DMS53 treated with DMSO at 0.1 percent for 48 hours (cell line): ENCODE measurements around the gene SLC25A5.
"Not testable (repeated sequence)": the region's sequence is repeated elsewhere in the genome, so short reads cannot be mapped to it uniquely, and the experiment has no call there.

Experiments used
- DNase-seq: peaks from one replicate; lab custom pipeline; 2025; ENCODE audit not compliant: unreplicated experiment; lab: John Stamatoyannopoulos, UW

The SLC25A5 gene

DNA sequence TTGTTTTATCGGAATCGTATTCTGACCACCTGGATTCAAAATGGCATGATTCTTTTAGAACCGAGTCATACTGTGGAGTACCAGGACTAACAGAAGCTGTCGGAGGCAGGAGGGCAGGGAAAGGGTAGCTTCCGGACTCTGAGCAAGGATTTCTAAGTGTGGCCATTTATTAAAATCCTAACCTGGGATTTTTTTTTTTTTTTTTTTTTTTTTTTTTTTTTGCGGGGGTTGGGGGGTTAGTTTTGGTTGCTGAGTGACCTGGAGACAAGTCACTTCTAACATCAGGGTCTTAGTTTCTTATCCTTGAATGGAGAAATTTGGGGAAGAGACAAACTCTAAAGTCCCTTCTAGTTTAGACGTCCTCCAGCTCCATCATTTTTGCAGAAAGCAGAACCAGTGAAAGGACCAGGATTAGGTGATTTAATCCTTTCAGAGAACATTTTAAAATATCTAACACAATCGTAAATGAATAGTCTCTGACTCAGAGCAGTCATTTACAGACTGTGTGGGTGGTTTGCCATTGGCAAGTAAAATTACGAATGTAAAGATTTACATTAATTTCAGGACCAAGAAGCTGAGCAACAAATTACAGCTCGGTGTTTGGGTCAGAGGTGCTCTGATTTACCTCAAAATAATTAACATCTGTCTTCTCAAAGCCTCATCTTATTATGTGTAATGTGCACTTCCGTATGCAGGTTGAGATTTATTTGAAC lies 7.3 kb downstream of the SLC25A5 start:
- no peak for DNase-seq

DNA sequence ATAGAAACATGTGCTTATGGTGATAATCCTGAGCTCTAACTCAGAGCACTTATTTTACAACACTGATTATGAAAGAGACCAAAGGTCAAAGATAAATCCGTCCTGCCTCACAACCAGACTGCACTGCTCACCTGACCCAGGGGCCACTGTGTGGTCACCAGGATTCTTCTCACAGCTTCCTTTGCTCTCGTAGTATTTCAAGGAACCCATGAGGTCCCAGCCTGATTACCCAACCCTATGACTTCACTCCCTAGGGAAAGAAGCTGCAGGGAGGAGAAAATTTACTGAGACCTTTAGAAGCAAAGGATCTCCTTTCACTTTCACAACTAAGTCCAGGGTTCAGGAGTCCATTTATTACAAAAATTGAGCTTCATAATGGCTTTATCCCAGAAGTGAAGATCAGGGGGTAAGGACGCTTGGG lies 9.6 kb downstream of the SLC25A5 start:
- no peak for DNase-seq

DNA sequence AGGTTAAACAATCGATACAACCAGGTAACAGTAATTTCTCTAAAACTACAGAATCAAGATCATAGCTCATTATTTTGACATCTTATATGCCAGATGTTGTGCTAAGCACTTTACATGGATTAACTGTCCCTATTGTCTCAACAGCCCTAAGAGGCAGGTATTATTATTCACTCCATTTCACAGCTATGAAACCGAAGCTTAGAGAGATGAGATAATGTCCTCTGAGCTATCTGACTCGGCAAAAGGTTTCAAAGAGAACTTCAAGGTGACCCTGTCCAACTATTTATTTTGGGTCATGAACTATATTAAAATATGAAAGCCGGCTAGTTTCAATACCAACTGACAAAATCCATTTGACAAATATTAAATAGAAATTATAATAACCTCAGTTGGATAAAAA lies 10.3 kb downstream of the SLC25A5 start:
- no peak for DNase-seq

DNA sequence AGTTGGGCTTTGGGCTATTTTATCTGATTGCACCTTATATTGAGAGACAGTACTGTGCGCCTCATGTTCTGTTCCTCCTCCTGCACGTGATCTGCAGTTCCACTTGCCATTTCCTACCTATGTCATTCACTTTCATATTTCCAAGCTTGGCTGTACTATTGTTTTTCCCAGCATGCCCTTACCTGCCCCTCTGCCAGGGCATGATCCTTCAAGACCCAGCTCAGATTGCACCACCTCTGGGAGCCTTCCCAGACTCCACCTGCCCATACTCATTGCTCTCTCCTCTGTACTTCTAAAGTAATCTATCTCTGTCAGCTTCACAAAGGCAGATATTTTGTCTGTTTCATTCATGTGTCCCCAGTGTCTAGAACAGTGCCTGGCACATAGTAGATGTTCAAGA lies 11.6 kb downstream of the SLC25A5 start:
- DNase-seq: no peak

DNA sequence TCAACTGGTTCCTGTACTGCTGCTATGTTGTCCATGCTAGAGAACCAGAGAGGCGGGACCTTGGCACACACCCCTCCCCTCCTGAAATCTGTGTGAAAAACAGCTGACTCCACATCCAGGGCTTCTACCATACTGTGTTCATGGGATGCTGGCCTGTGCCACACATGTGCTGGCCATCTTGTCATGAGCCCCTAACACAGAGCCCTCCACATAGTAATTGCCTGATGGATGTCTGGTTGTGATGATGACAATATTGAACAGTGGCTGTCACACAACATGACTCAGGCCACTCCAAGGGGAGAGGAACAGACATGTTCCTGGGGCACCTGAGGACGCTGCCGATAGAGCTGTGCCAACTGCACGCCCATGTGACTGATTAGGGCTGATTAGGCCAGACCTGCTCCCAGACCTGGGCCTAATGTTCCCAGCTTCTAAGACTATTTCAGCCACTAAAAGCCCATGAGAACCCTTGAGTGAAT lies 13.1 kb downstream of the SLC25A5 start:
- no peak for DNase-seq

DNA sequence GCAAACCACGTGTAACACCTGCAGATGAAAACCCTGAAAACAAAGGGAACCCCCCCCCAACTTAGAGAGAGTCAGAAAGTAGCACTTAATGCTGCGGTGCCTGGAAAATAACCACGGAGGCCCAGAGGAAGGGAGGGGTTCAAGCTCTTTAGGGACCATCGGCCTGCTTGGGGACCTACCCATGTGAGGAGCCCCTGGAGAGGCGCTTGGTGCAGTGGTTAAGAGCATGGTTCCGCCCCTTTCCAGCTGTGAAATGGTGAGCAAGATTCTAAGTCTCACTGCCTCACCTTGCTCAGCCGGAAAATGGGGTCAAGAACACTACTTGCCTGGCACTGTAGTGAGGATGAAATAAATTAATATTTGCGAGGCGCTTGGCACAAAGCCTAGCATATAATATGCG lies 13.8 kb downstream of the SLC25A5 start:
- DNase-seq: no peak

DNA sequence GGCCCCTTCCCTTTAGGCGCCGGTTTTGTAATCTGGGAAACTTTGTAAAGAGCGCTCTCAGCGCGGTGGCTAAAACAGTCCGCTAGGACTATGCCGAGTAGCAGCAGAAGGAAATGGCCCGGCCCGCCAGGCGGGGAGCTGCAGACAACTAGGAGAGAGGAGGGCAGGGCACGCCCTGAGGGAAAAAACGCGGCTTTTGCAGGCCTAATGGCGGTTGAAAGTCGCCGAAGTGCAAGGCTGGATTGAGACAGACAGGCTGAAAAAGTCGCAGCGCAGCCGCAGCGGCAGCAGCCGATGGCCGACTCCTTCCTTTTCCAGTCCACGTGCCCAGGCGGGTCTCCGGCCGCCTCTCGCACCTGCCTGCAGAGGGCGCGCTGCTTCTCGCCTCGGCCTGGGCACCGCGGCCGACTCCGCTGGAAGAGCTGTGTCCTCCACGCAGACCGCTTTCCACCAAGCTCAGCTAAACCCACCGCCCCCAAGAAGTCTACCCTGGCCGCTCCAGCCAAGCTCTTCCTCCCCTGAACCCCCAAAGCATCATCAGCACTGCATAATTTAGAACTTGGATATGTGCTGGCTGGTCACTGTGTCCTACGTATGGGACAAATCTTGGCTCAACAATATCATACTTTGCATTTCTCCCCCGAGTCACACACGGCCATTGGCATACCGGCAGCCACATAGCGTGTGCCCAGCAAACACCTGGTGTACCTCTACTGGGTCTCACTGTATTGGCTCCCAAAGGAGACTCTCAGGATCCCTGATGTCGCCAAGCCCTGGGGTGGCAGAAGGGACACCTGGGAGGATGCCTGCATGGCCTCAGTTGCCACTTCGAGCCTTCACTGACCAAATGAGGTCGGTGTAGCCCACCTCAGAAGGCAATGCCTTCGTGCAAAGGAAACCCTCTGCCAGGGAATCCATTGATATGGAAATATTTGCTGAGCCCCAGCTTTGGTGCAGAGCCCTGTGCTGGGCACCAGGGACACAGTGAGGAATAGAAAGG lies 14.5 kb downstream of the SLC25A5 start:
- DNase-seq: peak; percentile 66

DNA sequence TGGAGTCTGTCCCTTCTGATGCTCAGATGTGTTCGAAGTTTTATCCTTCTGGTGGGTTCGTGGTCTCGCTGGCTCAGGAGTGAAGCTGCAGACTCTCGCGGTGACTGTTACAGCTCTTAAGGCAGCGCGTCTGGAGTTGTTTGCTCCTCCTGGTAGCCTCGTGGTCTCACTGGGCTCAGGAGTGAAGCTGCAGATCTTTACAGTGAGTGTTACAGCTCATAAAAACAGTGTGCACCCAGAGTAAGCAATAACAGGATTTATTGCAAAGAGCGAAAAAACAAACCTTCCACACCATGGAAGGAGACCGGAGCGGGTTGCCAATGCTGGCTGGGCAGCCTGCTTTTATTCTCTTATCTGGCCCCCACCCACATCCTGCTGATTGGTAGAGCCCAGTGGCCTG lies 18.5 kb downstream of the SLC25A5 start:
- DNase-seq: no peak

DNA sequence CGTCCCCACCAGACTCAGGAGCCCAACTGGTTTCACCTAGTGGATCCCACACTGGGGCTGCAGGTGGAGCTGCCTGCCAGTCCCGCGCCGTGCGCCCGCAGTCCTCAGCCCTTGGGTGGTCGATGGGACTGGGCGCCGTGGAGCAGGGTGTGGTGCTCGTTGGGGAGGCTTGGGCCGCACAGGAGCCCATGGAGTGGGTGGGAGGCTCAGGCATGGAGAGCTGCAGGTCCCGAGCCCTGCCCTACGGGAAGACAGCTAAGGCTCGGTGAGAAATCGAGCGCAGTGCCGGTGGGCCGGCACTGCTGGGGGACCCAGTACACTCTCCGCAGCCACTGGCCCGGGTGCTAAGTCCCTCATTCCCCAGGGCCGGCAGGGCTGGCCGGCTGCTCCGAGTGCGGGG lies 19.5 kb downstream of the SLC25A5 start:
- not testable (repeated sequence) for DNase-seq

DNA sequence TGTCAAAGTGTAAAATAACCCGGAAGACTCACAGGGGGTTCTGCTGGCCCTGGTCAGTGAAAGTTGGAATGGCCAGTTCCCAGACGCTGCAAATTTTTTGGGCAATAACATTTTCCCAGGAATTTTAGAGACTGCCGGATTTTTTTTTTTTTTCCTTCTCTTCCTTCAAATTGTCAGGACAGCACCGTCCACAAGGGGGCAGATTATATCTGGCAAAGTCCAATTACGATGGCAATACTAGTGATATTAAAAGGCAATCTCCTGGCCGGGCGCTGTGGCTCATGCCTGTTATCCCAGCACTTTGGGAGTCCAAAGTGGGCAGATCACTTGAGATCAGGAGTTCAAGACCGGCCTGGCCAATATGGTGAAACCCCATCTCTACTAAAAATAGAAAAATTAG lies 20.5 kb downstream of the SLC25A5 start:
- DNase-seq: peak; percentile 23

DNA sequence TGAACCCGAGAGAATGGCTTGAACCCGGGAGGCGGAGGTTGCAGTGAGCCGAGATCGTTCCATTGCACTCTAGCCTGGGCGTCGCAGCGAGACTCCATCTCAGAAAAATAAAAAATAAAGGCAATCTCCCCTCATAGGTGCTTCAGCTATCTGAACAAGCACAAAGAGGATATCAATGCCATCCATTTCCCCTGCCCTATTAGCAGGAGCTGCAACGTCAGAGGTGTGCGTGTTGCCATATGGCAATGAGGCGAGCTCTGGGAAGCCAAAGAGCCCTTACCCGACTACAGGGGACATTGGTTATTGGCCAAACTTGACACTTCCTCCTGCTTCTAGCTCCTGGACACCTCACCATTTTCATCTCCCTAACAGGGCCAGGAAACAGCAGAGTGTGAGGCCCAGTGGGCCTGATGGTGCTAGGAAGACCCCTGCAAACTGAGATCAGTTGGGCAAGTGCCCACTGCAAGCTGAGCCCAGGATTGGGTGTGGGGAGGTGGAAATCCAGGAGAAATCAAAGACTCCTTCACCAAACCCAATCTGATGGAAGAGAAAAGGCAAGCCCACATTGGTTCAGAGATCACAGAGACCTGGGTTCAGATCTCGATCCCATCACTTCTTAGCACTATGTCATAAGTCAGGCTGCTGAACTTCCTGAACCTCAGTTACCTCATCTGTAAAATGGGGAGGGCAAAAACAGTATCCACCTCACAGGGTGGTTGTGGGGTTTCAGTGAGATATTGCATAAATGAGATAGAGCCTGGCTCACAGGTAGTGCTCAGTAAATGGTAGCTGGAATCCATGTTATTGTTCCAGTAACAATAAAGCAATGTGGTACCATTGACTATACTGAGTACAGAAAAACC lies 21.2 kb downstream of the SLC25A5 start:
- DNase-seq: no peak

DNA sequence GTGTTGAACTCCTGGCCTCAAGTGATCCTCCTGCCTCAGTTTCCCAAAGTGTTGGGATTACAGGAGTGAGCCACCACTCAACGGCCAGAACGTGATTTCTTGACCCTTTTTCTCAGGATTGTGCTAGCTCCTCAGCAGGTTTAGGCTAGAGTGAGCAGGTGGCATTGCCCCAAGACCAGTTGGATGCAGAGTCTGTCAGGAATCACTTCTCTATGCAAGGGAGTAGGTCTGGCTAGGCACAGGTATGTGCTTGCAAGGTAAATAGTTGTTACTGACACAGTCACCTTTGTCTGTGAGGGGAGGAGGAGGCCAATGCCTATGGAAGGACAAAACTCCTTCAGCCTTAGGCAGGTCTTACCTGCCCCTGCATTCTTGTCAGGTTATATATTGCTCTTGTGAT lies 24.2 kb downstream of the SLC25A5 start:
- DNase-seq: no peak

DNA sequence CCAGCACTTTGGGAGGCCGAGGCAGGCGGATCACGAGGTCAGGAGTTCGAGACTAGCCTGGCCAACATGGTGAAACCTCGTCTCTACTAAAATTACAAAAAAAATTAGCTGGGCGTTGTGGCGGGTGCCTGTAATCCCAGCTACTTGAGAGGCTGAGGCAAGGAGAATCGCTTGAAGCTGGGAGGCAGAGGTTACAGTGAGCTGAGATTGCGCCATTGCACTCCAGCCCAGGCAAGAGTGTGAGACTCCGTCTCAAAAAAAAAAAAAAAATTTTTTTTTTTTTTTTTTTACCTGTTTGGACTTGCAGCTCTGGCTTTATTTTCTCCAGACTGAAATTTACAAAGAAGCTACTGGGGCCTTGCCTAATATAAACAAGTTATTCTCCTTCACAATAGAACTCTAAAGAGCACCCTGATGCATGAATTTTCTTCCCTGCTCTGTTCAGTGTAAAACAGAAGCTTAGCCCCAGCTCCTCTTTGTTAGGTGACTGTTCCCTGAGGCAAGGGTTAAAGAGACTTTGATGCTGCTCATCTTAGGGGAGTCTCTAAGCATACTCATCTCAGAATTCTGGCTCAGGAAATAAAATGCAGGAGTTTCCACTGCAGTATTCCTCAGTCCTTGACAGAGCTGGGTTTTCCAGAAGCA lies 25.7 kb downstream of the SLC25A5 start:
- not testable (repeated sequence) for DNase-seq

DNA sequence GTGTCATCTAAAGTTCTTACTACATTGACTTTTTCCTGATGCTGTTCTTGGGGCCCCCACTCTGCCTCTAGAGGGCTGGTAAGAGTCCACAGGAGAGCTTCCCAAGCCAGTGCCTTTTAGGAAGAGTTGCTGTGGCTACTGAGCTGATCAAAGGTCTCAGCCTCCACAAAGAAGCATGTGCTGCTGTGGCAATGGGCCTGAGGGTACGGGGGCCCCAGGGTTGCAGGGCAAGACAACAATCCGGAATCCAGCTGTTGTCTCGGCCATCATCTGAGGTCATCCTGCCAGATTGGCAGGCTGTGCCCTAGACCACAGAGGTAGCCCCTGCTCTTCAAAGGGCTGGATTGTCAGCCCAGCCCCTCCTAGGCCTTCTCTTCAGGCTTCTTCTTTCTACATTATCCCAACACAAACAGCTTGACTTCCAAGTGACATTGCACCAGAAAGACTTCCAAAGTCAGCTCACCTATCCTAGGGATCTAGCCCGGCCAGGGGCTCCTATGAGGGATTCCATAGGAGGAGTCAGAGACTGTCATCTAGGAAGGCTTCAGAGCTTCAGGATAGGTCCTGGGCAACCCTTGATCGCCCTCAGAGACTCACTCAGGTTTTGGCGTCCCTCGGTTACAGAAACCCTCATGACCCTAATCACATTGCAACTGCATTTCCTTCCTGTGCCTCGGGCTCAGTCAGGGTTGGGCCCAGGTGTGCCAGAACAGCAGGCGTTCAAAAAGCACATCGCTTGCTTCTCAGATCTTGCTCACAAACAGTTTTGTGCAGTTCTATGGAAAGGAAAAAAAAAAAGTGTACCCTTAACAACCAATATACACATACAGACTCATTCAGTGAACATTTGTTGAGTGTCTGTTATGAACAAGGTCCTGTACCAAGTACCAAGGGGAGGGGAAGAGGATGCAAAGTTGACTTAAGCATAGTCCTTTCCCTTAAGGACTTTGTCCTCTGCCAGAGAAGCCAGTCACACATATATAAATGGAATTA lies 27.8 kb downstream of the SLC25A5 start:
- no peak for DNase-seq

DNA sequence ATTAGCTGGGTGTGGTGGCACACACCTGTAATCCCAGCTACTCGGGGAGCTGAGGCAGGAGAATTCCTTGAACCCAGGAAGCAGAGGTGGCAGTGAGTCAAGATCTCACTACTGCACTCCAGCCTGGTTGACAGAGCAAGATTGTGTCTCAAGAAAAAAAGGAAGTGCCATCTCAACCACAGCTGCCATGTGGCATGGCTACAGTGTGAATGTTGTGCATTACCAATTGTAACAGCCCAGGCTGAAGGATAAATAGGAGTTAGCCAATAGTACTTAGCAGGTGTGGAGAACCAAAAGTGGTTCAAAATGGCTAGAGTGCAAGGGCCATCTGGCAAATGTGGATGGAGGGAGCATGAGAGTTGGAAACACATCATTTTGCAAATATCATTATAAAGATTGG lies 28.9 kb downstream of the SLC25A5 start:
- DNase-seq: no peak

DNA sequence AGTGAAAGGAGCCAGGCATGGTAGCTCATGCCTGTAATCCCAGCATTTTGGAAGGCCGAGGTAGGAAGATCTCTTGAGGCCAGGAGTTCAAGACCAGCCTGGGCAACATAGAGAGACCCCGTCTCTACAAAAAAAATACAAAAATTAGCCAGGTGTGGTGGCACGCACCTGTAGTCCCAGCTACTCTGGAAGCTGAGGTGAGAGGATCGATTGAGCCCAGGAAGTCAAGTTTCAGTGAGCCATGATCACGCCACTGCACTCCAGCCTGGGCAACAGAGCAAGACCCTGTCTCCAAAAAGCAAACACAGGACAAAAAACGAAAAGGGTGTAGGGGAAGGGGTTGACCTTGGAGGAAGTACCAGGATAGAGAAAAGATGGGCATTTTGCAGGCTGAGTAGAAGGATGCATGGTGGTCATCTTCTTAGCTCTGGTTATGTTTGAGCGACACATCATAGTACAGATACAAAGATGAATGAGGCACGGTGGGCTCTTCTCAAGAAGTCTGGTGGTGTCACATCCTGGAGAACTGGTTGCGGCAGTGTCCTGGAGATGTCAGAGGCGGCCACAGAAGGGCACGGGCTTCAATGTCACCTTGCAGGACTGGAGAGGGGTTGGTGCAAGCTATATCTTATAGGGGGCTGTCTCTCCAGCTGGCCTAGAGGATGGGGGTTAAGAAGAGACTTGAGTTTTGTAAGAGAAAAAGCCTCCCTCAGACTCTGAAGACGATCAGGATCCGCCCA lies 32.0 kb downstream of the SLC25A5 start:
- no peak for DNase-seq

DNA sequence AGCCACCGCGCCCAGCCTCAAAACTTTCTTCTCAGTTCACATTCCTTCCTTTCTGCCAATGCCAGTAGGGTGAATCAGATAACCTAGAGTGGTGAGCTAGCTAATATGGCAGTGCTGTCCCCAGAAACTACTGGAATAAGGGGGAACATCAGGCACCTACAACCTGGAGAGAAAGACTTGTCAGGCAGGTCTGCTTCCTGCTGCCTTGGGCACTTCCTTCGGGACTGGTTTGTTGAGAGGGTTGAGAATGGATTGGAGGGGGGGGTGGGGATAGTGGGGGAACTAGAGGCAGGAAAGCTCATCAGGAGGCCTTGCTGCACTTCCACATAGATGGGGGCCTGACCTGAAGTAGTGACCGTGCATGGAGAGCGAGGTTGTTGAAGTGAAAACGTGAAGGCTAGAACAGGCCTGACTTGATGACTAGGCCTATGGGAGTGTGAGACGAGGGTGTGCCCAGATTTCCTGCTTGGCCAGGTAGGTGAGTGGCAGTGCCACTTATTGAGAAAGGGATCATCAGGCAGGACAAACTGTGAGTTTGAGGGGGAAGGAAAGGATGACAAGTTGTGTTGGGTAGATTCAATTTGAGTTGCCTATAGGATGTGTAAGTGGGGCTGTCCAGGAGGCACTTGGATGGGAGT lies 33.4 kb downstream of the SLC25A5 start:
- DNase-seq: no peak
